HG03139 (cell line): ENCODE data around the gene FTCD.

ENCODE experiments used
- ATAC-seq: cut with Tn5 transposase; IDR thresholded peaks from one replicate; pipeline ENCODE4 v1.9.1; 2021; ENCODE audit not compliant: unreplicated experiment

FTCD gene

GRCh38 chr21:46093668-46094400 lies 61.5 kb downstream of the FTCD start:
- ATAC-seq = no peak

GRCh38 chr21:46092811-46093667 lies 62.3 kb downstream of the FTCD start:
- ATAC-seq = no peak

GRCh38 chr21:46092026-46092764 lies 63.2 kb downstream of the FTCD start:
- ATAC-seq = no peak

- ATAC-seq = no peak
Measured at GRCh38 chr21:46091631-46092025, 63.8 kb downstream of the FTCD start.

GRCh38 chr21:46091118-46091517 lies 64.3 kb downstream of the FTCD start:
- ATAC-seq = no peak

- ATAC-seq = no peak
Measured at GRCh38 chr21:46089285-46089684, 66.1 kb downstream of the FTCD start.

GRCh38 chr21:46088189-46088588 lies 67.2 kb downstream of the FTCD start:
- no peak for ATAC-seq

- ATAC-seq = no peak
Measured at GRCh38 chr21:46087641-46088040, 67.7 kb downstream of the FTCD start.
